ENCODE measurements around the gene ZBTB7C. TPM values are rescaled to one million over a fixed set of nuclear protein-coding genes. Genes with fewer than 3 reads are reported as not detected.

The ZBTB7C gene
- total and polyA plus RNA-seq, 2 of the 8 experiments (the other 6 are each of a cell fraction or from before 2014, with no cell fraction given): 0.15 to 0.45 TPM

DNA sequence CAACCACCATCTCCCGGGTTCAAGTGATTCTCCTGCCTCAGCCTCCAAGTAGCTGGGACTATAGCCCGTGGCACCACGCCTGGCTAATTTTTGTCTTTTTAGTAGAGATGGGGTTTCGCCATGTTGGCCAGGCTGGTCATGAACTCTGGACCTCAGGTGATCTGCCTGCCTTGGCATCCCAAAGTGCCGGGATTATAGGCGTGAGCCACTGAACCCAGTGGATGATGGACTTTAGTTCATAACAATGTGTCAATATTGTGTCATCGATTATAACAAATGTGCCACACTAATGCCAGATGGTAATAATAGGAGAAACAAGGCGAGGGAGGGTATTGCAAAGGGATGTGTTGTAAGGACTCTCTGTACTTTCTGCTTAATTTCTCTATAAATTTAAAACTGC is 216.6 kb downstream of the ZBTB7C start (continued):
- TF ChIP-seq RNF2 (IDR thresholded peaks at IDR 0.05; ENCODE audit: borderline replicate concordance, low read depth, low read length, missing control alignments, poor library complexity, severe bottlenecking) (no peak), CHD1 (IDR thresholded peaks at IDR 0.05; ENCODE audit: low read depth, low read length) (no peak)
